ENCODE results near the gene SESN2. TPM values are rescaled to one million over a fixed set of nuclear protein-coding genes. Genes with fewer than 3 reads are reported as not detected.

The SESN2 gene
- total RNA-seq, 1 donor from 2014 or later: 7.9 TPM

DNA sequence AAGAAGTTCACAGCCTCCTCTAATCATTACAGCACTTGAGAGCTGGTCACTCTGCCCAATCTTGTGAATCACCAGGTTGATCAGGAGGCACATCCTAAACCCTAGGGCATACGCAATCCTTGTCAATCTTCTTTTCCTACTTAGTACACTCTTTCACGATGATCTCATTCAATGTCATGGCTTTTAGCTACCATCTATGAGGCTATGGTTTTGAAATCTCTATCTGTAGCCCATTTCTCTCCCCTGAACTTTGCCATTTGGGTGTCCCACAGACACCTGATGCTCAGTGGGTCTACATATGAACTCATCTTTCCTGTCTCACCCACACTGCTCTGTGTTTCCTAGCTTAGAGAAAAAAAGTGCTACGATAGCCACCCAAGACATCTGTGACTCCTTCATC, 67.7 kb downstream of the SESN2 start:
- intact Hi-C loops (cut with micrococcal nuclease): loop anchor here (5.0 kb wide), 1 partner anchor 255 kb away; no protein-coding TSS in a partner anchor

DNA sequence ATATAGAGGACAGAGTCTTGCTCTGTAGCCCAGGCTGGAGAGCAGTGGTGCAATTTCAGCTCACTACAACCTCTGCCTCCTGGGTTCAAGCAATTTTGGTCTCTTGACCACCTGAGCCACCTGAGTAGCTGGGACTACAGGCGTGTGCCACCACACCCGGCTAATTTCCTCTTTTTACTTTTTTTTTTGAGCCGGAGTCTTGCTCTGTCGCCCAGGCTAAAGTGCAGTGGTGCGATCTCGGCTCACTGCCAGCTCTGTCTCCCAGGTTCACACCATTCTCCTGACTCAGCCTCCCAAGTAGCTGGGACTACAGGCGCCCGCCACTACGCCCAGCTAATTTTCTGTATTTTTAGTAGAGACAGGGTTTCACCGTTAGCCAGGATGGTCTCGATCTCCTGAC, 68.1 kb downstream of the SESN2 start:
- intact Hi-C loops (cut with micrococcal nuclease): loop anchor here (5.0 kb wide), 1 partner anchor 255 kb away; no protein-coding TSS in a partner anchor

DNA sequence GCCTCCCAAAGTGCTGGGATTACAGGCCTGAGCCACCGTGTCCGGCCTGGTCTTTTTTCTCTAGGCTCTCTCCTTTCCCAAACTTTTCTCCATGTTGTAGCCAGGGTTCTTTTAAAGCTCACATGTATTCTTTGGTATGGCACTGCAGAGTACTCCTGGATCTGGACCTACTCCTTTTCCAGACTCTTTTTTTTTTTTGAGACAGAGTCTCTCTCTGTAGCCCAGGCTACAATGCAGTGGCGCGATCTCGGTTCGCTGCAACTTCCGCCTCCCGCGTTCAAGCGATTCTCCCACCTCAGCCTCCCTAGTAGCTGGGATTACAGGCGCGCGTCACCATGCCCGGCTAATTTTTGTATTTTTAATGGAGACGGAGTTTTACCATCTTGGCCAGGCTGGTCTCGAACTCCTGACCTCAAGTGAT, 68.9 kb downstream of the SESN2 start:
- intact Hi-C loops (cut with micrococcal nuclease): loop anchor here (2.0 to 5.0 kb wide), 3 partner anchors 69 to 409 kb away; partner anchors contain the start of genes SESN2 and YTHDF2

DNA sequence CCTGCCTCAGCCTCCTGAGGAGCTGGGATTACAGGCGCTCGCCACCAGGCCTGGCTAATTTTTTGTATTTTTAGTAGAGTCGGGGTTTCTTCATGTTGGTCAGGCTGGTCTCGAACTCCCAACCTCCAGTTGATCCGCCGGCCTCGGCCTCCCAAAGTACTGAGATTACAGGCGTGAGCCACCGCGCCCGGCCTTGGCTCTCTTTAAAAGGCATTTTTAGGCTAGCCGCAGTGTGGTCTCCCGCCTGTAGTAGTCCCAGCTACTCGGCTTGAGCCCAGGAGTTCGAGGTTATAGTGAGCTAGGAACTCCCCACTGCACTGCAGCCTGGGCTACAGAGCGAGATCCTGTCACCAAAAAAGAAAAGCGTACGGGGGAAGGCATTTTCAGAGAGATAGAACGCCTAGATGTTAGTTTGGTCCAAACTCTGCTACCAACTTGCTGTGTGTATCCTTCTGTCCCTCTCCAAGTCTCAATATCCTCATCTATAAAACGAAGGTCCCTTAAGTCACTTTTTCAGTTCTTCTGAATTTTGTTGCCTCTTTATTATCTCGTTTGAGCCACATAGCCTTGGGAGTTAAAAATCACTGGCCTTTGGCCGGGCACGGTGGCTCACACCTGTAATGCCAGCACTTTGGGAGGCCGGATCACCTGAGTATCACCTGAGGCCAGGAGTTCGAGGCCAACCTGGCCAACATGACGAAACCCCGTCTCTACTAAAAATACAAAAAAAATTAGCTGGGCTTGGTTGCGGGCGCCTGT, 70.3 kb downstream of the SESN2 start:
- intact Hi-C loops (cut with micrococcal nuclease): loop anchor here (1.0 to 5.0 kb wide), 8 partner anchors 40 to 407 kb away; partner anchors contain the start of genes EYA3, PHACTR4, SESN2 and TAF12

Other genes starting within 250 kb of the SESN2 start
- gene EYA3, start 170.9 kb upstream of the SESN2 start, total RNA-seq: 28.1 and 32.0 TPM in 2 replicates
- 0.23 TPM in 2 replicates for gene PTAFR, start 82.8 kb upstream of the SESN2 start, total RNA-seq
- 103 and 105 TPM in 2 replicates for gene DNAJC8, start 26.5 kb upstream of the SESN2 start, total RNA-seq
- gene ATP5IF1, start 23.4 kb upstream of the SESN2 start, total RNA-seq: 146 TPM in 2 replicates
- 19.7 and 22.4 TPM in 2 replicates for gene MED18, start 69.5 kb downstream of the SESN2 start, total RNA-seq
- 32.1 and 32.4 TPM in 2 replicates for gene PHACTR4, start 110.2 kb downstream of the SESN2 start, total RNA-seq
- gene RCC1, start 246.5 kb downstream of the SESN2 start, total RNA-seq: 79.6 and 82.6 TPM in 2 replicates

Data from T-helper 2 cell treated with Interferon-gamma antibody and Interleukin-4, amounts not matched to agents 100 ng/mL and 5 ng/mL, for 36 hours (primary cell).